ENCODE results near the gene CD99. TPM values are rescaled to one million over a fixed set of nuclear protein-coding genes. Genes with fewer than 3 reads are reported as not detected.
A peak's percentile ranks its signal among the peaks of the same experiment; 100 is the strongest.

CD99 gene
- total RNA-seq, 1 experiment from 2014 or later, result 407 TPM

DNA sequence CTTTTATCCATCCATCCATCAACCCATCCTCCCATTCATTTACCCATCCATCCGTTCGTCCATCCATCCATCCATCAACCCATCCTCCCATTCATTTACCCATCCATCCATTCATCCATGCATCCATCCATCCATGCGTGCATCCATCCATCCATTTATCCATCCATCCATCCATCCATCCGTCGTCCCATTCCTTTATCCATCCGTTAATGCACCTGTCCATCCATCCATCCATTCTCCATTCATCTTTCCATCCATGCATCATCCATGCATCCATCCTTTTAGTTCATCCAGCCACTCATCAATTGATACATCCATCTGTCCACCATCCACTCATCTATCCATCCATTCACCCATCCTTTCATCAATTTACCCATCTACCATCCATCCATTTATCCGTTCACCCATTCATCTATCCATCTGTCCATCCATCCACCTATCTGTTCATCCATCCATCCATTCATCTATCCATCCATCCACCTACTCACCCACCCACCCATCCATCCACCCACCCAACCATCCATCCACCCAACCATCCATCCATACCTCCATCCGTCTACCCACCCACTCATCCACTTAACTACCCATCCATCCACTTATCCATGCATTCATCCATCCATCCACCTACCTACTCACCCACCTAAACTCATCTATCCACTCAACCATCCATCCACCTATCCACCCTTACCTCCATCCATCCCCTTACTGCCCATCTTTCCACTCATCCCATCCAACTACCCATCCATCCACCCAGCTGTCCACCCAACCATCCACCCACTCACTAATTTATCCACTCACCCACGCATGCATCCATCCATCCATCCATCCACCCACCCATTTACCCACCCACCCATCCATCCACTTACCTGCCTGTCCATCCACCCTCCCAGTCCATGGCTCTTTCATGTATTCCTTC lies 9.6 kb downstream of the CD99 start:
- TF ChIP-seq, protein P1, sequence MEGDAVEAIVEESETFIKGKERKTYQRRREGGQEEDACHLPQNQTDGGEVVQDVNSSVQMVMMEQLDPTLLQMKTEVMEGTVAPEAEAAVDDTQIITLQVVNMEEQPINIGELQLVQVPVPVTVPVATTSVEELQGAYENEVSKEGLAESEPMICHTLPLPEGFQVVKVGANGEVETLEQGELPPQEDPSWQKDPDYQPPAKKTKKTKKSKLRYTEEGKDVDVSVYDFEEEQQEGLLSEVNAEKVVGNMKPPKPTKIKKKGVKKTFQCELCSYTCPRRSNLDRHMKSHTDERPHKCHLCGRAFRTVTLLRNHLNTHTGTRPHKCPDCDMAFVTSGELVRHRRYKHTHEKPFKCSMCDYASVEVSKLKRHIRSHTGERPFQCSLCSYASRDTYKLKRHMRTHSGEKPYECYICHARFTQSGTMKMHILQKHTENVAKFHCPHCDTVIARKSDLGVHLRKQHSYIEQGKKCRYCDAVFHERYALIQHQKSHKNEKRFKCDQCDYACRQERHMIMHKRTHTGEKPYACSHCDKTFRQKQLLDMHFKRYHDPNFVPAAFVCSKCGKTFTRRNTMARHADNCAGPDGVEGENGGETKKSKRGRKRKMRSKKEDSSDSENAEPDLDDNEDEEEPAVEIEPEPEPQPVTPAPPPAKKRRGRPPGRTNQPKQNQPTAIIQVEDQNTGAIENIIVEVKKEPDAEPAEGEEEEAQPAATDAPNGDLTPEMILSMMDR (IDR thresholded peaks at IDR 0.05; ENCODE audit: insufficient read depth in 1 of 2, low read depth in 1 of 2, low read length in 1 of 2, severe bottlenecking in 1 of 2, unreplicated experiment in 1 of 2), result no peak
- Histone ChIP-seq H3K27me3 (replicated peaks; ENCODE audit: control insufficient read depth, insufficient read depth, low read length) (no peaks in the 10 kb centered on the region), H3K4me3 (ENCODE audit: low read depth, low read length) (no peak overlapping the region), H3K4me1 (peaks cover 5% of the 10 kb centered on the region), H3K9me3 (no peaks in the 10 kb centered on the region), H3K36me3 (ENCODE audit: control insufficient read depth, insufficient read depth, low read length) (0 out of 2 replicates have a peak, but pooled peaks cover 1% of the 10 kb centered on the region)
- Mint-ChIP-seq H3K4me3 (ENCODE audit: unreplicated experiment) (no peak overlapping the region), H3K27me3 (ENCODE audit: insufficient read depth, unreplicated experiment) (no peaks in the 10 kb centered on the region), H3K36me3 (ENCODE audit: insufficient read depth, unreplicated experiment) (peaks cover 72% of the 10 kb centered on the region), H3K4me1 (ENCODE audit: low read depth, unreplicated experiment) (peaks cover 23% of the 10 kb centered on the region), H3K9me3 (ENCODE audit: unreplicated experiment) (peaks cover 11% of the 10 kb centered on the region), H3K27ac (ENCODE audit: unreplicated experiment) (no peak overlapping the region)
- ChIA-PET CTCF (no interaction called here), POLR2A (no interaction called here)
- intact Hi-C loops (cut with micrococcal nuclease; ENCODE audit: unreplicated experiment), result no loop called here
- no TSS peak for BruUV-seq (replicated peaks)
- no peak for DNase-seq

- no peak overlapping the region for H3K4me3 ChIP-seq (ENCODE audit: low read depth, low read length)
- ChIA-PET CTCF (no interaction called here), POLR2A (no interaction called here)
- no peaks in the 10 kb centered on the region for H3K27me3 Mint-ChIP-seq (ENCODE audit: insufficient read depth, unreplicated experiment)
- no peaks in the 10 kb centered on the region for H3K27me3 ChIP-seq (replicated peaks; ENCODE audit: control insufficient read depth, insufficient read depth, low read length)
- H3K36me3 Mint-ChIP-seq (ENCODE audit: insufficient read depth, unreplicated experiment), result peaks cover 66% of the 10 kb centered on the region
- TF ChIP-seq, protein P1 (IDR thresholded peaks at IDR 0.05; ENCODE audit: insufficient read depth in 1 of 2, low read depth in 1 of 2, low read length in 1 of 2, severe bottlenecking in 1 of 2, unreplicated experiment in 1 of 2), result no peak
- DNase-seq, result no peak
- H3K27ac Mint-ChIP-seq (ENCODE audit: unreplicated experiment), result no peak overlapping the region
- no peak overlapping the region for H3K4me3 Mint-ChIP-seq (ENCODE audit: unreplicated experiment)
- H3K9me3 ChIP-seq, result no peaks in the 10 kb centered on the region
- intact Hi-C loops (cut with micrococcal nuclease; ENCODE audit: unreplicated experiment), result no loop called here
- H3K36me3 ChIP-seq (ENCODE audit: control insufficient read depth, insufficient read depth, low read length), result peaks cover 2% of the 10 kb centered on the region
- H3K9me3 Mint-ChIP-seq (ENCODE audit: unreplicated experiment), result peaks cover 11% of the 10 kb centered on the region
- H3K4me1 Mint-ChIP-seq (ENCODE audit: low read depth, unreplicated experiment), result peaks cover 23% of the 10 kb centered on the region
- BruUV-seq (replicated peaks), result no TSS peak
- peaks cover 5% of the 10 kb centered on the region for H3K4me1 ChIP-seq
Measured at GRCh38 chrX:2701600-2701999, 10.5 kb downstream of the CD99 start.

GRCh38 chrX:2703991-2704369 lies 12.9 kb downstream of the CD99 start:
- H3K27me3 Mint-ChIP-seq (ENCODE audit: insufficient read depth, unreplicated experiment), result no peaks in the 10 kb centered on the region
- DNase-seq, result no peak
- TF ChIP-seq, protein P1 (IDR thresholded peaks at IDR 0.05; ENCODE audit: insufficient read depth in 1 of 2, low read depth in 1 of 2, low read length in 1 of 2, severe bottlenecking in 1 of 2, unreplicated experiment in 1 of 2), result no peak
- H3K4me3 Mint-ChIP-seq (ENCODE audit: unreplicated experiment), result no peak overlapping the region
- intact Hi-C loops (cut with micrococcal nuclease; ENCODE audit: unreplicated experiment), result no loop called here
- BruUV-seq (replicated peaks), result no TSS peak
- peaks cover 11% of the 10 kb centered on the region for H3K9me3 Mint-ChIP-seq (ENCODE audit: unreplicated experiment)
- H3K9me3 ChIP-seq, result no peaks in the 10 kb centered on the region
- no peak overlapping the region for H3K4me3 ChIP-seq (ENCODE audit: low read depth, low read length)
- peaks cover 15% of the 10 kb centered on the region for H3K4me1 ChIP-seq
- peaks cover 33% of the 10 kb centered on the region for H3K4me1 Mint-ChIP-seq (ENCODE audit: low read depth, unreplicated experiment)
- peak overlapping the region; percentile 26 for H3K27ac Mint-ChIP-seq (ENCODE audit: unreplicated experiment)
- ChIA-PET CTCF (no interaction called here), POLR2A (no interaction called here)
- peaks cover 4% of the 10 kb centered on the region for H3K36me3 ChIP-seq (ENCODE audit: control insufficient read depth, insufficient read depth, low read length)
- peaks cover 62% of the 10 kb centered on the region for H3K36me3 Mint-ChIP-seq (ENCODE audit: insufficient read depth, unreplicated experiment)
- no peaks in the 10 kb centered on the region for H3K27me3 ChIP-seq (replicated peaks; ENCODE audit: control insufficient read depth, insufficient read depth, low read length)
